ENCODE data around the gene OSBPL9. TPM values are rescaled to one million over a fixed set of nuclear protein-coding genes. Genes with fewer than 3 reads are reported as not detected.

The OSBPL9 gene
- total RNA-seq, 1 donor from 2014 or later: 91.2 TPM

- H3K9me3 Mint-ChIP-seq (ENCODE audit: unreplicated experiment): no peaks in the 10 kb centered on the region
- TF ChIP-seq CTCF (IDR thresholded peaks at IDR 0.05; ENCODE audit: unreplicated experiment): no peak
- no peaks in the 10 kb centered on the region for H3K36me3 Mint-ChIP-seq (ENCODE audit: low read depth, unreplicated experiment)
- no peak for DNase-seq (ENCODE audit: low spot score)
- peaks cover 6% of the 10 kb centered on the region for H3K27me3 Mint-ChIP-seq (ENCODE audit: unreplicated experiment)
- H3K4me3 Mint-ChIP-seq (ENCODE audit: unreplicated experiment): no peak overlapping the region
- peaks cover 24% of the 10 kb centered on the region for H3K4me1 Mint-ChIP-seq (ENCODE audit: unreplicated experiment)
- H3K27ac Mint-ChIP-seq (ENCODE audit: unreplicated experiment): no peak overlapping the region
These were observed 109.8 kb downstream of the OSBPL9 start for GRCh38 chr1:51726544-51727225.

- no peaks in the 10 kb centered on the region for H3K36me3 Mint-ChIP-seq (ENCODE audit: low read depth, unreplicated experiment)
- peaks cover 24% of the 10 kb centered on the region for H3K4me1 Mint-ChIP-seq (ENCODE audit: unreplicated experiment)
- no peak for DNase-seq (ENCODE audit: low spot score)
- H3K27ac Mint-ChIP-seq (ENCODE audit: unreplicated experiment): no peak overlapping the region
- H3K4me3 Mint-ChIP-seq (ENCODE audit: unreplicated experiment): no peak overlapping the region
- H3K27me3 Mint-ChIP-seq (ENCODE audit: unreplicated experiment): peaks cover 6% of the 10 kb centered on the region
- TF ChIP-seq CTCF (IDR thresholded peaks at IDR 0.05; ENCODE audit: unreplicated experiment): no peak
- H3K9me3 Mint-ChIP-seq (ENCODE audit: unreplicated experiment): no peaks in the 10 kb centered on the region
These were observed 110.5 kb downstream of the OSBPL9 start for GRCh38 chr1:51727366-51727765.

GRCh38 chr1:51728611-51729155, 111.8 kb downstream of the OSBPL9 start:
- peaks cover 4% of the 10 kb centered on the region for H3K27me3 Mint-ChIP-seq (ENCODE audit: unreplicated experiment)
- peak overlapping the region; percentile 36 for H3K27ac Mint-ChIP-seq (ENCODE audit: unreplicated experiment)
- no peaks in the 10 kb centered on the region for H3K36me3 Mint-ChIP-seq (ENCODE audit: low read depth, unreplicated experiment)
- peak; percentile 22 for DNase-seq (ENCODE audit: low spot score)
- peak overlapping the region; percentile 95 for H3K4me3 Mint-ChIP-seq (ENCODE audit: unreplicated experiment)
- H3K4me1 Mint-ChIP-seq (ENCODE audit: unreplicated experiment): peaks cover 23% of the 10 kb centered on the region
- no peak for TF ChIP-seq CTCF (IDR thresholded peaks at IDR 0.05; ENCODE audit: unreplicated experiment)
- no peaks in the 10 kb centered on the region for H3K9me3 Mint-ChIP-seq (ENCODE audit: unreplicated experiment)

- peak; percentile 88 for DNase-seq (ENCODE audit: low spot score)
- Mint-ChIP-seq H3K4me1 (ENCODE audit: unreplicated experiment) (peaks cover 28% of the 10 kb centered on the region), H3K36me3 (ENCODE audit: low read depth, unreplicated experiment) (no peaks in the 10 kb centered on the region), H3K4me3 (ENCODE audit: unreplicated experiment) (peak overlapping the region; percentile 95), H3K27me3 (ENCODE audit: unreplicated experiment) (peaks cover 4% of the 10 kb centered on the region), H3K9me3 (ENCODE audit: unreplicated experiment) (no peaks in the 10 kb centered on the region), H3K27ac (ENCODE audit: unreplicated experiment) (peak overlapping the region; percentile 36)
- TF ChIP-seq CTCF (IDR thresholded peaks at IDR 0.05; ENCODE audit: unreplicated experiment): no peak
These were observed 112.4 kb downstream of the OSBPL9 start for GRCh38 chr1:51729156-51729823.

GRCh38 chr1:51729824-51730301, 113.0 kb downstream of the OSBPL9 start:
- TF ChIP-seq CTCF (IDR thresholded peaks at IDR 0.05; ENCODE audit: unreplicated experiment): no peak
- no peaks in the 10 kb centered on the region for H3K36me3 Mint-ChIP-seq (ENCODE audit: low read depth, unreplicated experiment)
- H3K27me3 Mint-ChIP-seq (ENCODE audit: unreplicated experiment): peaks cover 4% of the 10 kb centered on the region
- DNase-seq (ENCODE audit: low spot score): no peak
- peak overlapping the region; percentile 95 for H3K4me3 Mint-ChIP-seq (ENCODE audit: unreplicated experiment)
- H3K9me3 Mint-ChIP-seq (ENCODE audit: unreplicated experiment): no peaks in the 10 kb centered on the region
- peaks cover 31% of the 10 kb centered on the region for H3K4me1 Mint-ChIP-seq (ENCODE audit: unreplicated experiment)
- peak overlapping the region; percentile 28 for H3K27ac Mint-ChIP-seq (ENCODE audit: unreplicated experiment)
